ENCODE measurements around the gene SART1. TPM values are rescaled to one million over a fixed set of nuclear protein-coding genes. Genes with fewer than 3 reads are reported as not detected.

SART1 gene
- total and polyA plus RNA-seq, 10 of the 15 experiments (the other 5 are each of a cell fraction or from before 2014, with no cell fraction given): 6.2 to 60.5 (median 37.4) TPM

- no peaks in the 10 kb centered on the region for H4K20me1 ChIP-seq (ENCODE audit: control insufficient read depth, insufficient read depth)
- ChIA-PET RAD21 (ENCODE audit: unreplicated experiment) (no interaction called here), SMC1A (ENCODE audit: uncharacterized antibody, unreplicated experiment) (no interaction called here), CTCF (interaction anchor here (0.7 to 1.3 kb wide), 3 partner anchors 9 to 101 kb away, joined by 3 to 5 read pairs (median 3); no protein-coding TSS in a partner anchor), POLR2A (no interaction called here)
- in situ Hi-C loops (cut with MboI): no loop called here
- no peak overlapping the region for H3K4me2 ChIP-seq (ENCODE audit: control insufficient read depth, insufficient read depth)
- H3K9me3 ChIP-seq (replicated peaks; ENCODE audit: control insufficient read depth, insufficient read depth, low read length): no peaks in the 10 kb centered on the region
- TF ChIP-seq USF1 (IDR thresholded peaks at IDR 0.05; ENCODE audit: borderline replicate concordance, extremely low read length, insufficient read depth, low read depth, low read length) (no peak), STAT1 (conservative IDR thresholded peaks at IDR 0.05) (no peak)
- peaks cover 8% of the 10 kb centered on the region for H3K4me1 ChIP-seq (ENCODE audit: control insufficient read depth, insufficient read depth, low read length)
- H3K9ac ChIP-seq (ENCODE audit: control insufficient read depth, insufficient read depth, low read length): no peak overlapping the region
- H3K27me3 ChIP-seq (replicated peaks in 1 of 2; ENCODE audit: control insufficient read depth in 2 of 2, insufficient read depth in 2 of 2, low read length in 1 of 2): no peaks in the 10 kb centered on the region
- no peaks in the 10 kb centered on the region for H3K79me2 ChIP-seq (ENCODE audit: control insufficient read depth, insufficient read depth, low read length)
- ATAC-seq (no peak), DNase-seq (ENCODE audit: low read depth, low spot score) (no peak), FAIRE-seq (no peak)
- no peak overlapping the region for H2AFZ ChIP-seq (ENCODE audit: control insufficient read depth, low read depth, low read length)
- H3K27ac ChIP-seq (ENCODE audit: control insufficient read depth, insufficient read depth): no peak overlapping the region
- intact Hi-C loops (cut with micrococcal nuclease; ENCODE audit: unreplicated experiment): no loop called here
- BruUV-seq (replicated peaks): no TSS peak
- no peaks in the 10 kb centered on the region for H3K36me3 ChIP-seq (ENCODE audit: control insufficient read depth in 2 of 2, insufficient read depth in 2 of 2, low read length in 1 of 2)
- H3K4me3 ChIP-seq: no peak overlapping the region
- 65% methylated on average over 8 of the region's 8 CpGs for WGBS (ENCODE audit: insufficient coverage, insufficient replicate concordance, low lambda C conversion rate, missing lambda C conversion rate)
Observed at GRCh38 chr11:65944767-65945166, 16.8 kb upstream of the SART1 start.

GRCh38 chr11:65945430-65945911 is 16.1 kb upstream of the SART1 start, which contains the start of gene TSGA10IP:
Gene TSGA10IP, plus strand, starts transcription at chr11:65945480. Its CDS starts 196 bp downstream, at chr11:65945676.
- SMC1A ChIA-PET (ENCODE audit: uncharacterized antibody, unreplicated experiment): no interaction called here
- intact Hi-C loops (cut with micrococcal nuclease; ENCODE audit: unreplicated experiment) (no loop called here), in situ Hi-C loops (cut with MboI) (no loop called here)
- Histone ChIP-seq H3K4me1 (ENCODE audit: control insufficient read depth, insufficient read depth, low read length) (peaks cover 8% of the 10 kb centered on the region), H4K20me1 (ENCODE audit: control insufficient read depth, insufficient read depth) (no peaks in the 10 kb centered on the region), H3K4me2 (ENCODE audit: control insufficient read depth, insufficient read depth) (no peak within 1 kb of the TSS), H3K79me2 (ENCODE audit: control insufficient read depth, insufficient read depth, low read length) (no peaks in the 10 kb centered on the region), H3K27me3 (replicated peaks in 1 of 2; ENCODE audit: control insufficient read depth in 2 of 2, insufficient read depth in 2 of 2, low read length in 1 of 2) (no peaks in the 10 kb centered on the region), H3K9ac (ENCODE audit: control insufficient read depth, insufficient read depth, low read length) (no peak within 1 kb of the TSS), H3K9me3 (replicated peaks; ENCODE audit: control insufficient read depth, insufficient read depth, low read length) (no peaks in the 10 kb centered on the region), H2AFZ (ENCODE audit: control insufficient read depth, low read depth, low read length) (no peak within 1 kb of the TSS), H3K36me3 (ENCODE audit: control insufficient read depth in 2 of 2, insufficient read depth in 2 of 2, low read length in 1 of 2) (no peaks in the 10 kb centered on the region), H3K4me3 (no peak within 1 kb of the TSS), H3K27ac (ENCODE audit: control insufficient read depth, insufficient read depth) (no peak within 1 kb of the TSS)
- no TSS peak for BruUV-seq (replicated peaks)
- CTCF ChIA-PET: interaction anchor here (1.3 kb wide), 1 partner anchor 60 kb away, joined by 3 read pairs; no protein-coding TSS in a partner anchor
- DNase-seq (ENCODE audit: low read depth, low spot score) (no peak), ATAC-seq (no peak), FAIRE-seq (no peak)
- WGBS (ENCODE audit: insufficient coverage, insufficient replicate concordance, low lambda C conversion rate, missing lambda C conversion rate): 92% methylated on average over 13 of the region's 13 CpGs
- RAD21 ChIA-PET (ENCODE audit: unreplicated experiment): no interaction called here
- POLR2A ChIA-PET: no interaction called here
- TF ChIP-seq, protein P1, sequence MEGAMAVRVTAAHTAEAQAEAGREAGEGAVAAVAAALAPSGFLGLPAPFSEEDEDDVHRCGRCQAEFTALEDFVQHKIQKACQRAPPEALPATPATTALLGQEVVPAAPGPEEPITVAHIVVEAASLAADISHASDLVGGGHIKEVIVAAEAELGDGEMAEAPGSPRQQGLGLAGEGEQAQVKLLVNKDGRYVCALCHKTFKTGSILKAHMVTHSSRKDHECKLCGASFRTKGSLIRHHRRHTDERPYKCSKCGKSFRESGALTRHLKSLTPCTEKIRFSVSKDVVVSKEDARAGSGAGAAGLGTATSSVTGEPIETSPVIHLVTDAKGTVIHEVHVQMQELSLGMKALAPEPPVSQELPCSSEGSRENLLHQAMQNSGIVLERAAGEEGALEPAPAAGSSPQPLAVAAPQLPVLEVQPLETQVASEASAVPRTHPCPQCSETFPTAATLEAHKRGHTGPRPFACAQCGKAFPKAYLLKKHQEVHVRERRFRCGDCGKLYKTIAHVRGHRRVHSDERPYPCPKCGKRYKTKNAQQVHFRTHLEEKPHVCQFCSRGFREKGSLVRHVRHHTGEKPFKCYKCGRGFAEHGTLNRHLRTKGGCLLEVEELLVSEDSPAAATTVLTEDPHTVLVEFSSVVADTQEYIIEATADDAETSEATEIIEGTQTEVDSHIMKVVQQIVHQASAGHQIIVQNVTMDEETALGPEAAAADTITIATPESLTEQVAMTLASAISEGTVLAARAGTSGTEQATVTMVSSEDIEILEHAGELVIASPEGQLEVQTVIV (IDR thresholded peaks at IDR 0.05; ENCODE audit: borderline replicate concordance, partially characterized antibody): no peak
- TF ChIP-seq BMI1 (IDR thresholded peaks at IDR 0.05; ENCODE audit: borderline replicate concordance) (no peak), SIX5 (IDR thresholded peaks at IDR 0.05; ENCODE audit: low read depth, low read length, severe bottlenecking) (no peak), CHD1 (IDR thresholded peaks at IDR 0.05; ENCODE audit: low read depth, low read length) (no peak), BACH1 (IDR thresholded peaks at IDR 0.05; ENCODE audit: borderline replicate concordance) (no peak), ZNF592 (IDR thresholded peaks at IDR 0.05) (no peak), GATAD2B (conservative IDR thresholded peaks at IDR 0.05; ENCODE audit: low read depth) (no peak)

Measured in GM12878 (cell line).